Measurements from ENCODE around the gene LIF.

DNA sequence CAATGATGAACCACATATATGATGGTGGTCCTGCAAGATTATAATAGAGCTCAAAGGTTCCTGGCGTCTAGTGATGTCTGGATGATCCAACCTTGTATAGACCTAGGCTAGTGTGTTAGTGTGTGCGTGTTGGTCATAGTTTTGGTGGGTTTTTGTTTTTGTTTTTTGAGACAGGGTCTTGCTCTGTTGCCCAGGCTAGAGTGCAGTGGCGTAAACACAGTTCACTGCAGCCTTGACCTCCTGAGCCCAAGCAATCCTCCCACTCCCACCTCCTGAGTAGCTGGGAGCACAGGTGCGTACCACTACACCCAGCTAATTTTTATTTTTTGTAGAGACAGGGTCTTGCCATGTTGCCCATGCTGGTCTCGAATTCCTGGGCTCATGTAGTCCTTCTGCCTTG, 33.4 kb upstream of the LIF start:
- TF ChIP-seq, protein P1, sequence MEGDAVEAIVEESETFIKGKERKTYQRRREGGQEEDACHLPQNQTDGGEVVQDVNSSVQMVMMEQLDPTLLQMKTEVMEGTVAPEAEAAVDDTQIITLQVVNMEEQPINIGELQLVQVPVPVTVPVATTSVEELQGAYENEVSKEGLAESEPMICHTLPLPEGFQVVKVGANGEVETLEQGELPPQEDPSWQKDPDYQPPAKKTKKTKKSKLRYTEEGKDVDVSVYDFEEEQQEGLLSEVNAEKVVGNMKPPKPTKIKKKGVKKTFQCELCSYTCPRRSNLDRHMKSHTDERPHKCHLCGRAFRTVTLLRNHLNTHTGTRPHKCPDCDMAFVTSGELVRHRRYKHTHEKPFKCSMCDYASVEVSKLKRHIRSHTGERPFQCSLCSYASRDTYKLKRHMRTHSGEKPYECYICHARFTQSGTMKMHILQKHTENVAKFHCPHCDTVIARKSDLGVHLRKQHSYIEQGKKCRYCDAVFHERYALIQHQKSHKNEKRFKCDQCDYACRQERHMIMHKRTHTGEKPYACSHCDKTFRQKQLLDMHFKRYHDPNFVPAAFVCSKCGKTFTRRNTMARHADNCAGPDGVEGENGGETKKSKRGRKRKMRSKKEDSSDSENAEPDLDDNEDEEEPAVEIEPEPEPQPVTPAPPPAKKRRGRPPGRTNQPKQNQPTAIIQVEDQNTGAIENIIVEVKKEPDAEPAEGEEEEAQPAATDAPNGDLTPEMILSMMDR (conservative IDR thresholded peaks at IDR 0.05; ENCODE audit: low read length), result no peak
- no peak for TF ChIP-seq EZH2phosphoT487 (IDR thresholded peaks at IDR 0.05; ENCODE audit: borderline replicate concordance, low read depth, low read length)

Data from OCI-LY7 (cell line).